DND-41 (cell line): Measurements from ENCODE around the gene TOB2.
"Not testable (repeated sequence)": the region's sequence is repeated elsewhere in the genome, so short reads cannot be mapped to it uniquely, and the experiment has no call there.

Source experiments
- ATAC-seq: fragments of 200-7000 bp; cut with Tn5 transposase; 3 replicates; pipeline ENCODE4 v1.9.1; 2021; ENCODE audit warnings: low read depth; ENCODE audit not compliant: insufficient read depth
- DNase-seq: peaks from one replicate; pipeline ENCODE4 v3.0.0-alpha.2; 2020
- H2AFZ ChIP-seq: 2 replicates; pipeline ENCODE4 v1.6.0; 2012; ENCODE audit warnings: low read depth, low read length
- H3K27ac ChIP-seq: 2 replicates; pipeline ENCODE4 v1.5.1; 2012; ENCODE audit warnings: low read length, inconsistent platforms
- H3K27me3 ChIP-seq: fragments of 200-600 bp; sonication (generic); 2 replicates; pipeline ENCODE4 v1.6.0; 2012; ENCODE audit warnings: low read length, mild to moderate bottlenecking, inconsistent platforms; ENCODE audit not compliant: insufficient read depth, poor library complexity
- H3K36me3 ChIP-seq: 2 replicates; pipeline ENCODE4 v1.5.1; 2012; ENCODE audit warnings: low read length, inconsistent platforms; ENCODE audit not compliant: insufficient read depth
- H3K4me1 ChIP-seq: 2 replicates; pipeline ENCODE4 v1.5.1; 2012; ENCODE audit warnings: mild to moderate bottlenecking, low read length; ENCODE audit not compliant: insufficient read depth
- H3K4me2 ChIP-seq: 2 replicates; pipeline ENCODE4 v1.6.0; 2012; ENCODE audit warnings: mild to moderate bottlenecking, moderate library complexity, low read length, inconsistent platforms; ENCODE audit not compliant: insufficient read depth
- H3K4me3 ChIP-seq, 2 experiments: fragments of 200-600 bp in 1 of 2; shearing (Covaris generic) in 1 of 2; 2 replicates each; pipeline ENCODE4 v1.5.1; 2012 to 2016; ENCODE audit warnings: inconsistent platforms in 2 of 2, low read length in 2 of 2, mild to moderate bottlenecking in 2 of 2, low read depth in 1 of 2, moderate library complexity in 1 of 2
- H3K79me2 ChIP-seq: 2 replicates; pipeline ENCODE4 v1.6.0; 2012; ENCODE audit warnings: low read length, inconsistent platforms; ENCODE audit not compliant: insufficient read depth
- H3K9ac ChIP-seq: 2 replicates; pipeline ENCODE4 v1.6.0; 2012; ENCODE audit warnings: low read depth, mild to moderate bottlenecking, inconsistent platforms, low read length, moderate library complexity
- H3K9me3 ChIP-seq: 2 replicates; pipeline ENCODE4 v1.5.1; 2012; ENCODE audit warnings: low read length, moderate library complexity, mild to moderate bottlenecking, inconsistent platforms; ENCODE audit not compliant: insufficient read depth, severe bottlenecking
- H4K20me1 ChIP-seq: 2 replicates; pipeline ENCODE4 v1.6.0; 2012; ENCODE audit warnings: low read length; ENCODE audit not compliant: insufficient read depth
- EZH2 ChIP-seq: IDR thresholded peaks from 3 replicates; pipeline ENCODE4 v1.6.1; 2012; ENCODE audit warnings: borderline replicate concordance, low read depth, mild to moderate bottlenecking, moderate library complexity, low read length, inconsistent platforms; ENCODE audit not compliant: severe bottlenecking
- TF ChIP-seq, protein P1 (sequence below): IDR thresholded peaks from 2 replicates; pipeline ENCODE4 v1.5.1; 2012; ENCODE audit warnings: borderline replicate concordance, low read length, moderate library complexity, mild to moderate bottlenecking; ENCODE audit not compliant: poor library complexity, severe bottlenecking; ENCODE audit errors: extremely low read depth

Gene TOB2

DNA sequence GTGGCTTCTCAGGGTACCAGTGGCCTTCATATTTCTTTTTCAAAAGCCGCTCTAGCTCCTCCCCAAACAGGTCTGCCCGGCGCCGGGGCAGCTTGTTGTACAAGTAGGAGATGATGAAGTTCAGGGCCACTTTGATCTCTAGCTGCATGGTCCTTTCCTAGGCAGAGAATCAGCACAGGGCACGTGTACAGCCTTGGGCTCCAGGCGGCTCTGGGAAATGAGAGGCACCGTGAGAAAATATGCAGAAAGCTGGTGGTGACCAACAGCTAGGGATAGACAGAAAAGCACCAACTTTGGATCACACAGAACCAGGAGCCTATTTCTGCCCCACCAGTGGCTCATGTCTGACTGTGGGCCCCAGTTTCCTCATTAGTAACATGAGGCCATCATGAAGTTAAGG, 9.4 kb downstream of the TOB2 start:
- Histone ChIP-seq H3K4me3 (no peak overlapping the region), H3K27ac (no peak overlapping the region), H3K27me3 (no peaks in the 10 kb centered on the region), H4K20me1 (peaks cover 50% of the 10 kb centered on the region), H3K9me3 (no peaks in the 10 kb centered on the region), H3K79me2 (peaks cover 74% of the 10 kb centered on the region), H3K4me1 (no peaks in the 10 kb centered on the region), H2AFZ (no peak overlapping the region), H3K9ac (no peak overlapping the region), H3K36me3 (peaks cover 76% of the 10 kb centered on the region), H3K4me2 (no peak overlapping the region)
- DNase-seq (no peak), ATAC-seq (no peak)
- TF ChIP-seq, protein P1, sequence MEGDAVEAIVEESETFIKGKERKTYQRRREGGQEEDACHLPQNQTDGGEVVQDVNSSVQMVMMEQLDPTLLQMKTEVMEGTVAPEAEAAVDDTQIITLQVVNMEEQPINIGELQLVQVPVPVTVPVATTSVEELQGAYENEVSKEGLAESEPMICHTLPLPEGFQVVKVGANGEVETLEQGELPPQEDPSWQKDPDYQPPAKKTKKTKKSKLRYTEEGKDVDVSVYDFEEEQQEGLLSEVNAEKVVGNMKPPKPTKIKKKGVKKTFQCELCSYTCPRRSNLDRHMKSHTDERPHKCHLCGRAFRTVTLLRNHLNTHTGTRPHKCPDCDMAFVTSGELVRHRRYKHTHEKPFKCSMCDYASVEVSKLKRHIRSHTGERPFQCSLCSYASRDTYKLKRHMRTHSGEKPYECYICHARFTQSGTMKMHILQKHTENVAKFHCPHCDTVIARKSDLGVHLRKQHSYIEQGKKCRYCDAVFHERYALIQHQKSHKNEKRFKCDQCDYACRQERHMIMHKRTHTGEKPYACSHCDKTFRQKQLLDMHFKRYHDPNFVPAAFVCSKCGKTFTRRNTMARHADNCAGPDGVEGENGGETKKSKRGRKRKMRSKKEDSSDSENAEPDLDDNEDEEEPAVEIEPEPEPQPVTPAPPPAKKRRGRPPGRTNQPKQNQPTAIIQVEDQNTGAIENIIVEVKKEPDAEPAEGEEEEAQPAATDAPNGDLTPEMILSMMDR = no peak
- TF ChIP-seq EZH2 = no peak

- Histone ChIP-seq H3K27me3 (no peaks in the 10 kb centered on the region), H3K27ac (no peak overlapping the region), H3K79me2 (peaks cover 68% of the 10 kb centered on the region), H2AFZ (no peak overlapping the region), H3K9me3 (no peaks in the 10 kb centered on the region), H3K36me3 (peaks cover 81% of the 10 kb centered on the region), H3K4me1 (no peaks in the 10 kb centered on the region), H3K9ac (no peak overlapping the region), H3K4me3 (no peak overlapping the region), H3K4me2 (no peak overlapping the region), H4K20me1 (peaks cover 50% of the 10 kb centered on the region)
- TF ChIP-seq, protein P1 = no peak
- TF ChIP-seq EZH2 = no peak
- DNase-seq (no peak), ATAC-seq (no peak)
Measured at GRCh38 chr22:41436322-41437113, 10.1 kb downstream of the TOB2 start.

DNA sequence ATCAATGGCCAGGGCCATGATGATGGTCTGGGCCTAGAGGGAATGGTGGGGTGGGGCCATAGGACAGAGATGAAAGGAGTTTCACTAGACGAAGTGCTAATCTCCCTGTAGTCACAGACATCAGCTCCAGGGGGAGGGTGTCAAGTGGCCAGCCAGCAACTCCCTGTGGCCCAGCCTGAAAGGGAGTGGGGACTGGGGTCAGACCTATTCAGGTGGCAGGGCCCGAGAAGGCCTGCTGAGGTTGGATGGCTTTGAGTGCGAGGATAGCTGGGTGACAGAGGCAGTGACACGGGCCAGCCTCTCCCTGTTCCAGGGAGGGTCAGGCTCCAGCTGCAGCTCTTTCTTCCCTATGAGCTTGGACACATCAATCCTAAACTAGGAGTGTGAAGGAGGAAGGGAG, 11.0 kb downstream of the TOB2 start:
- DNase-seq (no peak), ATAC-seq (no peak)
- Histone ChIP-seq H3K27me3 (no peaks in the 10 kb centered on the region), H3K4me3 (no peak overlapping the region), H3K9ac (no peak overlapping the region), H3K4me2 (no peak overlapping the region), H3K4me1 (no peaks in the 10 kb centered on the region), H3K79me2 (peaks cover 59% of the 10 kb centered on the region), H3K36me3 (peaks cover 76% of the 10 kb centered on the region), H3K9me3 (no peaks in the 10 kb centered on the region), H2AFZ (no peak overlapping the region), H3K27ac (no peak overlapping the region), H4K20me1 (peaks cover 50% of the 10 kb centered on the region)
- TF ChIP-seq, protein P1 = no peak
- TF ChIP-seq EZH2 = no peak

- Histone ChIP-seq H3K36me3 (peaks cover 69% of the 10 kb centered on the region), H4K20me1 (peaks cover 46% of the 10 kb centered on the region)
- not testable (repeated sequence) for H3K4me2 ChIP-seq
Measured at GRCh38 chr22:41434361-41435003, 12.1 kb downstream of the TOB2 start.

DNA sequence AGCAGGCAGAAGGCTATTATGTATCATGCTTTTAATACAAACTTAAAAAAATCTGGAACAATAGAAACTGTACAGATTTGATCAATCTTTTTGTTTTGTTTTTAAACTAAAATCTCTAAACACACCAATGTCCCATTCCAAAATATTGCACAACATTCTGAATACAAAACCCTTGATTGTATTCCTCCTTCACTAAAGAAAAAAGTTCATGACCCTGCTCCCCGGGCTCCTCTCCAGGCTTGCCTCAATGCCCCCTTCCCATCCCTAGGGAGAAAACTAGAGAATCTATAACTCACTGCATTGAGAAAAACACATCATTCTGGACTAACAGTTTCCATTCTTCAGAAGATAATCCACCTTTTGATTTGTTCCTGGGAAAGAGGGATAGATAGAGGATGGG, 13.1 kb downstream of the TOB2 start:
- not testable (repeated sequence) for ATAC-seq, H3K4me2 ChIP-seq, H3K4me1 ChIP-seq, H2AFZ ChIP-seq, H3K9ac ChIP-seq, H3K27ac ChIP-seq, H3K9me3 ChIP-seq, H3K27me3 ChIP-seq, DNase-seq, H3K4me3 ChIP-seq
- H3K36me3 ChIP-seq = peaks cover 61% of the 10 kb centered on the region
- H3K79me2 ChIP-seq = peaks cover 40% of the 10 kb centered on the region
- peaks cover 36% of the 10 kb centered on the region for H4K20me1 ChIP-seq

More at GRCh38 chr22:41434361-41435003, 12.1 kb downstream of the TOB2 start:
- H2AFZ ChIP-seq, H3K4me1 ChIP-seq, DNase-seq, H3K27ac ChIP-seq, H3K27me3 ChIP-seq, H3K9ac ChIP-seq, H3K9me3 ChIP-seq, ATAC-seq, H3K4me3 ChIP-seq: not testable (repeated sequence)
- H3K79me2 ChIP-seq = peaks cover 50% of the 10 kb centered on the region
